GM19238 (cell line): ENCODE measurements around the gene SLC25A22.

Experiments
- DNase-seq: peaks from one replicate; pipeline ENCODE4 v3.0.0; 2011; ENCODE audit warnings: low spot score; ENCODE audit not compliant: insufficient read length

Gene SLC25A22

GRCh38 chr11:790721-791564 is 7.1 kb downstream of the SLC25A22 start:
- DNase-seq: no peak

- DNase-seq: no peak
These were observed 8.1 kb downstream of the SLC25A22 start, which contains the start of gene CEND1 for GRCh38 chr11:789943-790342. CEND1 (minus strand) TSS chr11:790090; CDS start chr11:788576, 1,514 bp downstream.

- no peak for DNase-seq
These were observed 8.8 kb downstream of the SLC25A22 start for GRCh38 chr11:788953-789940.

- no peak for DNase-seq
These were observed 10.0 kb downstream of the SLC25A22 start for GRCh38 chr11:788009-788640.

- DNase-seq: no peak
These were observed 10.9 kb downstream of the SLC25A22 start for GRCh38 chr11:787084-787675.

- DNase-seq: no peak
These were observed 11.6 kb downstream of the SLC25A22 start for GRCh38 chr11:786235-787083.

GRCh38 chr11:783581-784015 is 14.5 kb downstream of the SLC25A22 start:
- DNase-seq: no peak

- no peak for DNase-seq
These were observed 15.6 kb downstream of the SLC25A22 start for GRCh38 chr11:782264-783174.

GRCh38 chr11:779955-780532 is 18.0 kb downstream of the SLC25A22 start:
- no peak for DNase-seq

GRCh38 chr11:778976-779954 is 18.8 kb downstream of the SLC25A22 start:
- DNase-seq: no peak

GRCh38 chr11:777288-778255 is 20.5 kb downstream of the SLC25A22 start, which contains the start of gene GATD1:
GATD1 (minus strand) TSS chr11:777487; CDS start chr11:777462, 25 bp downstream.
- peak; percentile 100 for DNase-seq

- no peak for DNase-seq
These were observed 21.4 kb downstream of the SLC25A22 start for GRCh38 chr11:776561-777287.

GRCh38 chr11:776263-776560 is 21.9 kb downstream of the SLC25A22 start:
- DNase-seq: no peak

- DNase-seq: no peak
These were observed 23.0 kb downstream of the SLC25A22 start for GRCh38 chr11:774873-775592.

GRCh38 chr11:773830-774229 is 24.3 kb downstream of the SLC25A22 start:
- DNase-seq: no peak
